ENCODE data around the gene ADAMTSL1.

DNA sequence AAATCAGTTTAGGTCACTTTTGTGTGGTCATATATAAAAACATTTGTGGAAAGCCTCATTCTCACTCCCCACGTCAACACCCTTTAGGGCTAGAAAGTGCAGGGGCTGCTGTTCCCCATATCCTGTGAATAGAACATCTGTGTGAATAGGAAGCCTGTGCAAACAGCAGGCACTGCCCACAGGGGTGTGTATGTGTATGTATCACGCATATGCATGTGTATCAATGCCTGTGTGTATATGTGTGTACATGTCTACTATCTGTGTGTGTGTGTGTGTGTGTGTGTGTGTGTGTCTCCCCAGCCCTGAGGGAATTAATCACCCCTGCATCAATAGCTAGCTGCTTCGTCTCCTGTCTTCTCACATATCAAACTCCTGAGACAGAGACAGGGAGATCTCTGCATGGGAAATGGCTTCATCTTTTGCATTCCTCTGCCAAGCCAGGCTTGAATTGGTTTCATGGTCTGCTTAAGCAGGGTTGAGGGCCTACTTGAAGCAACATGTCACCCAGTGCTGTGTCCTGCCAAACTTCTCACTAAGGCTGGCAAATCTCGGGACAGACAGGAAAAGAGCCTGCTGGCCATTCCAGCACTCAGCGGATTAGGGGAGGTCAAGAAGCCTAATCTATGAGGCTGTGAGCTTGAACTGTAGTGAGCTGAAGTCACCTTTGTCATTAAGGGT is 265.8 kb downstream of the ADAMTSL1 start:
- no peak for TF ChIP-seq EZH2 (IDR thresholded peaks at IDR 0.05)
- no peak for TF ChIP-seq POLR2AphosphoS5 (IDR thresholded peaks at IDR 0.05; ENCODE audit: low read depth, low read length)
- TF ChIP-seq POLR2A (IDR thresholded peaks at IDR 0.05; ENCODE audit: borderline replicate concordance, extremely low read depth, insufficient read depth, insufficient read length) = no peak
- no peak for TF ChIP-seq RAD21 (IDR thresholded peaks at IDR 0.05; ENCODE audit: low read depth)
- TF ChIP-seq, protein P1, sequence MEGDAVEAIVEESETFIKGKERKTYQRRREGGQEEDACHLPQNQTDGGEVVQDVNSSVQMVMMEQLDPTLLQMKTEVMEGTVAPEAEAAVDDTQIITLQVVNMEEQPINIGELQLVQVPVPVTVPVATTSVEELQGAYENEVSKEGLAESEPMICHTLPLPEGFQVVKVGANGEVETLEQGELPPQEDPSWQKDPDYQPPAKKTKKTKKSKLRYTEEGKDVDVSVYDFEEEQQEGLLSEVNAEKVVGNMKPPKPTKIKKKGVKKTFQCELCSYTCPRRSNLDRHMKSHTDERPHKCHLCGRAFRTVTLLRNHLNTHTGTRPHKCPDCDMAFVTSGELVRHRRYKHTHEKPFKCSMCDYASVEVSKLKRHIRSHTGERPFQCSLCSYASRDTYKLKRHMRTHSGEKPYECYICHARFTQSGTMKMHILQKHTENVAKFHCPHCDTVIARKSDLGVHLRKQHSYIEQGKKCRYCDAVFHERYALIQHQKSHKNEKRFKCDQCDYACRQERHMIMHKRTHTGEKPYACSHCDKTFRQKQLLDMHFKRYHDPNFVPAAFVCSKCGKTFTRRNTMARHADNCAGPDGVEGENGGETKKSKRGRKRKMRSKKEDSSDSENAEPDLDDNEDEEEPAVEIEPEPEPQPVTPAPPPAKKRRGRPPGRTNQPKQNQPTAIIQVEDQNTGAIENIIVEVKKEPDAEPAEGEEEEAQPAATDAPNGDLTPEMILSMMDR (IDR thresholded peaks at IDR 0.05 in 2 of 3, conservative IDR thresholded peaks at IDR 0.05 in 1 of 3; ENCODE audit: borderline replicate concordance in 1 of 3, insufficient read depth in 1 of 3, low read depth in 2 of 3, low read length in 2 of 3) = no peak
- TF ChIP-seq, protein P2, sequence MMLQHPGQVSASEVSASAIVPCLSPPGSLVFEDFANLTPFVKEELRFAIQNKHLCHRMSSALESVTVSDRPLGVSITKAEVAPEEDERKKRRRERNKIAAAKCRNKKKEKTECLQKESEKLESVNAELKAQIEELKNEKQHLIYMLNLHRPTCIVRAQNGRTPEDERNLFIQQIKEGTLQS (IDR thresholded peaks at IDR 0.05) = no peak
